Kidney (tissue), 14 donors: ENCODE data around the gene TGM1. TPM values are rescaled to one million over a fixed set of nuclear protein-coding genes. Genes with fewer than 3 reads are reported as not detected.
A peak's percentile ranks its signal among the peaks of the same experiment; 100 is the strongest.

ENCODE experiments used
- DNase-seq, 5 donors: peaks; one replicate each; pipeline ENCODE4 v3.0.0-alpha.2; 2013 to 2020
- FAIRE-seq: peaks from 2 replicates; lab custom pipeline; 2012; peaks lifted over from hg19 to GRCh38; lab: Jason Lieb, UNC
- H3K27ac ChIP-seq, 2 donors: one replicate each; pipeline ENCODE4 v1.7.0; 2013; ENCODE audit warnings: low read depth in 2 of 2, low read length in 2 of 2, inconsistent platforms in 1 of 2
- H3K27me3 ChIP-seq: one replicate; pipeline ENCODE4 v1.7.1; 2013; ENCODE audit warnings: low read length, inconsistent platforms; ENCODE audit not compliant: control insufficient read depth, insufficient read depth
- H3K36me3 ChIP-seq, 3 donors: one replicate each; pipeline versions ENCODE4 v1.7.0 to v1.7.1; 2013; ENCODE audit warnings: low read length in 3 of 3, control low read depth in 1 of 3, inconsistent platforms in 1 of 3; ENCODE audit not compliant: insufficient read depth in 3 of 3, control insufficient read depth in 2 of 3
- H3K4me1 ChIP-seq, 3 donors: one replicate each; pipeline versions ENCODE4 v1.7.0 to v1.7.1; 2013; ENCODE audit warnings: low read length in 3 of 3, inconsistent platforms in 1 of 3, low read depth in 1 of 3; ENCODE audit not compliant: control insufficient read depth in 2 of 3, insufficient read depth in 2 of 3
- H3K4me3 ChIP-seq, 3 donors: one replicate each; pipeline versions ENCODE4 v1.7.0 to v1.8.1; 2013; ENCODE audit warnings: low read length in 3 of 3, control low read depth in 1 of 3, inconsistent platforms in 1 of 3
- H3K9ac ChIP-seq, 3 donors: one replicate each; pipeline versions ENCODE4 v1.7.0 to v1.7.1; 2013; ENCODE audit warnings: low read length in 3 of 3, control low read depth in 1 of 3, inconsistent platforms in 1 of 3
- H3K9me3 ChIP-seq, 3 donors: one replicate each; pipeline versions ENCODE4 v1.7.0 to v1.7.1; 2013; ENCODE audit warnings: low read length in 3 of 3, control low read depth in 1 of 3, inconsistent platforms in 1 of 3; ENCODE audit not compliant: control insufficient read depth in 2 of 3, insufficient read depth in 1 of 3
- CTCF ChIP-seq: IDR thresholded peaks from 3 replicates; pipeline ENCODE4 v1.5.1; 2012; ENCODE audit warnings: mild to moderate bottlenecking, moderate library complexity, borderline replicate concordance; ENCODE audit not compliant: insufficient read depth; ENCODE audit errors: extremely low read depth
- intact Hi-C: fragments of 100-400 bp; cut with DNase I; formaldehyde crosslinking; loops from one replicate; pipeline ENCODE4 v1.11.1; 2022
- polyA plus RNA-seq: library from polyadenylated mRNA; stranded (reverse); fragments of 350-450 nt; fragmentation: Illumina TruSeq; extraction: RNeasy Lipid Tissue Mini Kit (QIAGEN cat#74804); gene quantifications from one replicate; pipeline ENCODE4 v1.2.3, GENCODE V29; 2014; ENCODE audit warnings: low read depth, low replicate concordance; ENCODE audit not compliant: insufficient read depth
- total RNA-seq: library from RNA; stranded (reverse); fragmentation: NEBNext Ultra II Directional; extraction: Animal tissue kit (Norgen Biotek cat#: 25700); gene quantifications from one replicate; pipeline ENCODE4 v1.2.1, GENCODE V29; 2021
- donor health status: control.
- donor health status: control.
- donor health status: control.
- donor health status: control.
- donor health status: control.
- donor health status: DM: yes; HTN: yes; CAD: no.
- donor health status: Normal renal cell carcinoma (clear cell type).

The TGM1 gene
- total and polyA plus RNA-seq, 2 donors from 2014 or later, result 4.5 to 13.1 TPM

GRCh38 chr14:24252289-24253124, 10.5 kb downstream of the TGM1 start:
- TF ChIP-seq CTCF, result no peak
- H3K4me3 ChIP-seq, result no peak overlapping the region
- no peak overlapping the region for H3K9ac ChIP-seq
- H3K27ac ChIP-seq, result no peak overlapping the region
- DNase-seq (peak in 1 of 5 donors; percentile 66), FAIRE-seq (no peak)
- H3K36me3 ChIP-seq, result peaks cover 0 to 7% (median 2%) of the 10 kb centered on the region in 3 donors
- no peaks in the 10 kb centered on the region for H3K27me3 ChIP-seq
- no peaks in the 10 kb centered on the region for H3K4me1 ChIP-seq
- intact Hi-C loops, result loop anchor here (10.0 kb wide), 1 partner anchor 52 kb away; the partner anchor contains the start of gene CIDEB
- no peaks in the 10 kb centered on the region for H3K9me3 ChIP-seq

- no peak overlapping the region for H3K27ac ChIP-seq
- H3K27me3 ChIP-seq, result no peaks in the 10 kb centered on the region
- peaks cover 0 to 7% (median 2%) of the 10 kb centered on the region in 3 donors for H3K36me3 ChIP-seq
- no peak overlapping the region for H3K9ac ChIP-seq
- no peak for FAIRE-seq
- no peaks in the 10 kb centered on the region for H3K4me1 ChIP-seq
- TF ChIP-seq CTCF, result no peak
- intact Hi-C loops, result loop anchor here (10.0 kb wide), 1 partner anchor 53 kb away; the partner anchor contains the start of gene CIDEB
- H3K4me3 ChIP-seq, result no peak overlapping the region
- no peak for DNase-seq
- H3K9me3 ChIP-seq, result no peaks in the 10 kb centered on the region
These were observed 11.1 kb downstream of the TGM1 start for GRCh38 chr14:24251880-24252288.

- no peak overlapping the region for H3K9ac ChIP-seq
- no peak for FAIRE-seq
- no peaks in the 10 kb centered on the region for H3K27me3 ChIP-seq
- no peaks in the 10 kb centered on the region for H3K9me3 ChIP-seq
- TF ChIP-seq CTCF, result no peak
- no peaks in the 10 kb centered on the region for H3K4me1 ChIP-seq
- H3K4me3 ChIP-seq, result no peak overlapping the region
- intact Hi-C loops, result loop anchor here (10.0 kb wide), 1 partner anchor 54 kb away; the partner anchor contains the start of gene CIDEB
- DNase-seq, result no peak
- H3K36me3 ChIP-seq, result peaks cover 0 to 7% (median 2%) of the 10 kb centered on the region in 3 donors
- no peak overlapping the region for H3K27ac ChIP-seq
These were observed 12.6 kb downstream of the TGM1 start for GRCh38 chr14:24250354-24250753.
